HAP-1 (cell line): ENCODE data around the gene THOP1.

Experiments used
- DNase-seq, 2 experiments: peaks; one replicate each; pipeline ENCODE4 v3.0.0-alpha.2; 2016 to 2020; ENCODE audit warnings: low spot score in 2 of 2
- H3K27me3 ChIP-seq: fragments of 250-450 bp; sonication (Bioruptor Pico); 2 replicates; pipeline ENCODE4 v1.5.1; 2020; ENCODE audit warnings: low read depth, mild to moderate bottlenecking, moderate library complexity
- H3K36me3 ChIP-seq: fragments of 250-450 bp; sonication (Bioruptor Pico); replicated peaks from 2 replicates; pipeline ENCODE4 v1.5.1; 2020; ENCODE audit warnings: mild to moderate bottlenecking
- H3K4me1 ChIP-seq: fragments of 250-450 bp; sonication (Bioruptor Pico); 2 replicates; pipeline ENCODE4 v1.5.1; 2020; ENCODE audit warnings: mild to moderate bottlenecking
- H3K4me3 ChIP-seq: fragments of 250-450 bp; sonication (Bioruptor Pico); 2 replicates; pipeline ENCODE4 v1.5.1; 2020; ENCODE audit warnings: mild to moderate bottlenecking, moderate library complexity
- H3K9me3 ChIP-seq: fragments of 250-450 bp; sonication (Bioruptor Pico); 2 replicates; pipeline ENCODE4 v1.5.1; 2020; ENCODE audit warnings: mild to moderate bottlenecking, moderate library complexity
- in situ Hi-C: fragments of 300-500 bp; cut with MboI; formaldehyde crosslinking; loops from 3 replicates; pipeline ENCODE4 v1.14.3; 2020; ENCODE audit warnings: low sequenced_read_pairs, inconsistent platforms, mixed read lengths

THOP1 gene

GRCh38 chr19:2797280-2797679, 12.0 kb downstream of the THOP1 start:
- Histone ChIP-seq H3K27me3 (no peaks in the 10 kb centered on the region), H3K4me3 (no peak overlapping the region), H3K9me3 (no peaks in the 10 kb centered on the region), H3K4me1 (no peaks in the 10 kb centered on the region), H3K36me3 (peaks cover 82% of the 10 kb centered on the region)
- no peak for DNase-seq
- in situ Hi-C loops = no loop called here

GRCh38 chr19:2798158-2798685, 12.9 kb downstream of the THOP1 start:
- H3K4me3 ChIP-seq = no peak overlapping the region
- in situ Hi-C loops = no loop called here
- H3K36me3 ChIP-seq = peaks cover 85% of the 10 kb centered on the region
- H3K4me1 ChIP-seq = no peaks in the 10 kb centered on the region
- DNase-seq = no peak
- H3K27me3 ChIP-seq = no peaks in the 10 kb centered on the region
- H3K9me3 ChIP-seq = no peaks in the 10 kb centered on the region

GRCh38 chr19:2798733-2799132, 13.4 kb downstream of the THOP1 start:
- Histone ChIP-seq H3K4me1 (no peaks in the 10 kb centered on the region), H3K9me3 (no peaks in the 10 kb centered on the region), H3K36me3 (peaks cover 81% of the 10 kb centered on the region), H3K4me3 (no peak overlapping the region), H3K27me3 (no peaks in the 10 kb centered on the region)
- in situ Hi-C loops = no loop called here
- no peak for DNase-seq

GRCh38 chr19:2799273-2800020, 14.1 kb downstream of the THOP1 start:
- H3K9me3 ChIP-seq = no peaks in the 10 kb centered on the region

GRCh38 chr19:2800506-2800905, 15.2 kb downstream of the THOP1 start:
- in situ Hi-C loops = no loop called here
- Histone ChIP-seq H3K4me1 (no peaks in the 10 kb centered on the region), H3K27me3 (no peaks in the 10 kb centered on the region), H3K9me3 (no peaks in the 10 kb centered on the region), H3K4me3 (no peak overlapping the region), H3K36me3 (peaks cover 74% of the 10 kb centered on the region)
- no peak for DNase-seq

More at GRCh38 chr19:2799273-2800020, 14.1 kb downstream of the THOP1 start:
- in situ Hi-C loops = no loop called here
- H3K4me1 ChIP-seq = no peaks in the 10 kb centered on the region
- no peak overlapping the region for H3K4me3 ChIP-seq
- no peak for DNase-seq
- no peaks in the 10 kb centered on the region for H3K27me3 ChIP-seq
- peaks cover 74% of the 10 kb centered on the region for H3K36me3 ChIP-seq

- peaks cover 72% of the 10 kb centered on the region for H3K36me3 ChIP-seq
These were observed 17.5 kb downstream of the THOP1 start for GRCh38 chr19:2802826-2803225.

GRCh38 chr19:2803486-2804155, 18.3 kb downstream of the THOP1 start:
- no peaks in the 10 kb centered on the region for H3K4me1 ChIP-seq
- H3K36me3 ChIP-seq = peaks cover 74% of the 10 kb centered on the region
- no peak overlapping the region for H3K4me3 ChIP-seq
- H3K27me3 ChIP-seq = no peaks in the 10 kb centered on the region
- DNase-seq = no peak
- no peaks in the 10 kb centered on the region for H3K9me3 ChIP-seq
- in situ Hi-C loops = no loop called here

More at GRCh38 chr19:2802826-2803225, 17.5 kb downstream of the THOP1 start:
- H3K4me1 ChIP-seq = no peaks in the 10 kb centered on the region
- no peaks in the 10 kb centered on the region for H3K27me3 ChIP-seq
- no peak for DNase-seq
- no peaks in the 10 kb centered on the region for H3K9me3 ChIP-seq
- no peak overlapping the region for H3K4me3 ChIP-seq
- in situ Hi-C loops = no loop called here

- Histone ChIP-seq H3K9me3 (no peaks in the 10 kb centered on the region), H3K27me3 (no peaks in the 10 kb centered on the region), H3K4me1 (no peaks in the 10 kb centered on the region), H3K4me3 (no peak overlapping the region), H3K36me3 (peaks cover 74% of the 10 kb centered on the region)
- in situ Hi-C loops = no loop called here
- DNase-seq = no peak
These were observed 19.1 kb downstream of the THOP1 start for GRCh38 chr19:2804156-2805004.

- Histone ChIP-seq H3K36me3 (peaks cover 76% of the 10 kb centered on the region), H3K27me3 (no peaks in the 10 kb centered on the region), H3K9me3 (no peaks in the 10 kb centered on the region), H3K4me3 (no peak overlapping the region), H3K4me1 (no peaks in the 10 kb centered on the region)
- DNase-seq = no peak
- in situ Hi-C loops = no loop called here
These were observed 20.1 kb downstream of the THOP1 start for GRCh38 chr19:2805261-2805900.

GRCh38 chr19:2805991-2806649, 20.8 kb downstream of the THOP1 start:
- in situ Hi-C loops = no loop called here
- peaks cover 77% of the 10 kb centered on the region for H3K36me3 ChIP-seq

GRCh38 chr19:2806736-2807378, 21.6 kb downstream of the THOP1 start:
- Histone ChIP-seq H3K9me3 (no peaks in the 10 kb centered on the region), H3K4me1 (no peaks in the 10 kb centered on the region), H3K27me3 (no peaks in the 10 kb centered on the region), H3K4me3 (no peak overlapping the region), H3K36me3 (peaks cover 73% of the 10 kb centered on the region)
- in situ Hi-C loops = no loop called here
- DNase-seq = no peak

More at GRCh38 chr19:2805991-2806649, 20.8 kb downstream of the THOP1 start:
- Histone ChIP-seq H3K27me3 (no peaks in the 10 kb centered on the region), H3K4me3 (no peak overlapping the region), H3K9me3 (no peaks in the 10 kb centered on the region), H3K4me1 (no peaks in the 10 kb centered on the region)
- no peak for DNase-seq

- no peak for DNase-seq
- Histone ChIP-seq H3K27me3 (no peaks in the 10 kb centered on the region), H3K4me3 (no peak overlapping the region), H3K4me1 (no peaks in the 10 kb centered on the region), H3K36me3 (peaks cover 72% of the 10 kb centered on the region), H3K9me3 (no peaks in the 10 kb centered on the region)
- in situ Hi-C loops = no loop called here
These were observed 22.3 kb downstream of the THOP1 start for GRCh38 chr19:2807379-2808128.
